Fibroblast of lung (primary cell): ENCODE measurements around the gene DDHD1.

Experiments
- EZH2 ChIP-seq: IDR thresholded peaks from 2 replicates; pipeline ENCODE4 v1.5.1; 2012; ENCODE audit warnings: low read length, control low read depth, mild to moderate bottlenecking; ENCODE audit errors: missing control alignments
- TF ChIP-seq, protein P1 (sequence below), 2 donors: IDR thresholded peaks in 1 of 2; conservative IDR thresholded peaks in 1 of 2; 1 replicate in 1 of 2; 2 replicates in 1 of 2; pipeline ENCODE4 v1.5.1; 2011 to 2012; ENCODE audit warnings: low read length in 2 of 2, control low read depth in 1 of 2, inconsistent platforms in 1 of 2, low read depth in 1 of 2, mild to moderate bottlenecking in 1 of 2

GRCh38 chr14:53149668-53150316, 3.3 kb downstream of the DDHD1 start:
- TF ChIP-seq, protein P1, sequence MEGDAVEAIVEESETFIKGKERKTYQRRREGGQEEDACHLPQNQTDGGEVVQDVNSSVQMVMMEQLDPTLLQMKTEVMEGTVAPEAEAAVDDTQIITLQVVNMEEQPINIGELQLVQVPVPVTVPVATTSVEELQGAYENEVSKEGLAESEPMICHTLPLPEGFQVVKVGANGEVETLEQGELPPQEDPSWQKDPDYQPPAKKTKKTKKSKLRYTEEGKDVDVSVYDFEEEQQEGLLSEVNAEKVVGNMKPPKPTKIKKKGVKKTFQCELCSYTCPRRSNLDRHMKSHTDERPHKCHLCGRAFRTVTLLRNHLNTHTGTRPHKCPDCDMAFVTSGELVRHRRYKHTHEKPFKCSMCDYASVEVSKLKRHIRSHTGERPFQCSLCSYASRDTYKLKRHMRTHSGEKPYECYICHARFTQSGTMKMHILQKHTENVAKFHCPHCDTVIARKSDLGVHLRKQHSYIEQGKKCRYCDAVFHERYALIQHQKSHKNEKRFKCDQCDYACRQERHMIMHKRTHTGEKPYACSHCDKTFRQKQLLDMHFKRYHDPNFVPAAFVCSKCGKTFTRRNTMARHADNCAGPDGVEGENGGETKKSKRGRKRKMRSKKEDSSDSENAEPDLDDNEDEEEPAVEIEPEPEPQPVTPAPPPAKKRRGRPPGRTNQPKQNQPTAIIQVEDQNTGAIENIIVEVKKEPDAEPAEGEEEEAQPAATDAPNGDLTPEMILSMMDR (conservative IDR thresholded peaks at IDR 0.05 in 1 of 2, IDR thresholded peaks at IDR 0.05 in 1 of 2; ENCODE audit: low read depth in 1 of 2, low read length in 2 of 2), result no peak
- no peak for TF ChIP-seq EZH2
